ENCODE results near the gene ADARB2.

DNA sequence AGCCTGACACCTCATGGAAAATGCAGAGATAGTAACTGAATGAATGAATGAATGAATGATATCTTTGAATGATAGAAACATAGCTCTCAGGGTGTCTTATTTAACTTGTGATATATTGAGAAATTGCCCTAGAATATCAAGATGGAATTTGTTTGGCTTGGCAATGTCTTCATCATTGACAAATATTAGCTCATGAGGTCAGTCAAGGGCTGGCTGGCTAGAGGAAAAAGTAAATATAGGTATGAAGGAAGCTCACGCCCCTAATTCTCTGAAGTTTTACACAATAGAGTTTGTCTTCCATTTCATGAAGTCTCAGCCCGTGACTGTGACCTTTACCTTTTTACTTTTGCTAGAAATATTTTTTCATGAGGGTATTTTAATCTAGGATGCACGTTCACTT, 305.2 kb downstream of the ADARB2 start:
- TF ChIP-seq ELF4 (IDR thresholded peaks at IDR 0.05) (no peak), FOXM1 (IDR thresholded peaks at IDR 0.05; ENCODE audit: borderline replicate concordance) (no peak), ARNT (IDR thresholded peaks at IDR 0.05) (no peak), BHLHE40 (IDR thresholded peaks at IDR 0.05; ENCODE audit: borderline replicate concordance) (no peak), ZNF384 (IDR thresholded peaks at IDR 0.05) (no peak)

Measured in HEK293T (cell line).